Measurements from ENCODE around the gene FLNB.

Gene FLNB

DNA sequence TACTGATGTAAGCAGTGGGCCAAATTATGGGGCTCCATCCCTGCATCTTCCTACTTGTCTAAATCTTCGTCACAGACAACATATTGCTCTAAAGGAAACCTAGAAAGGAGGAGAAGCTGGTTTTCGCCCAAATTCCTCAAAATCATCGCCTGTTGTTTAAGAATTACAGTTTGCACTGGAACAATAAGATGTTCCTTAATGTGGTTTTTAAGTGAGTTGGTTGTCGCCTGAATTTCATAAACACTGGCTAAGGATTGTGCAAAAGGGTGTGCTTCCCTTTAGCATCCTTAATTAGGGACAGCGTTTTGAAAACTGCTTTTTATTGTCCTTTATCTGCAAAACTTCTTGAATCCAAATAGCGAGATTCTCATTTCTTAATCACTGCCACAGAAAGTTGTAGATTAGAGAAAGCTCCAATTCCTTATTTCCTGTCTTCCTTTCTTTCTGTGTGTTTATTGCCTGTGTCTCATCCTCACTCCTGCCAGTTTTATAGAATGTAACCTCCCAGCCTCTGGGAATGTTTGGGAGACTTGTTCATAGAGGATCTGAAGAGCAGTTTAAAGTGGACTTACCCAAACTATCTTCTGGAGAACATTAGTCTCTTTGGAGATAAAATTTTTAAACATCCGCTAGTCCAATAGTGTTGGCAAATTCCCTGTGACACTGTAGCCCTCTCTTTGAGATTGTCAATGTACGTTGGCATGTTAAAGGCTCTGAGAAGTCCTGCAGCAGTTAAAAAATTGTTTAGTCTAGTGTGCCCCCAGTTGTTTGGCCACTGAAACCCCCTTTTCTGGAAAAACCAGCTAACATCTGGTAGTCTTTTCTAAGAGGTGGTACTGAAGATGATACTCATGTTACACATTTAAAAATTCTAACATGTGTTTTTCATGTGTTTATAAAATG, 50.4 kb downstream of the FLNB start:
- no peak for DNase-seq

DNA sequence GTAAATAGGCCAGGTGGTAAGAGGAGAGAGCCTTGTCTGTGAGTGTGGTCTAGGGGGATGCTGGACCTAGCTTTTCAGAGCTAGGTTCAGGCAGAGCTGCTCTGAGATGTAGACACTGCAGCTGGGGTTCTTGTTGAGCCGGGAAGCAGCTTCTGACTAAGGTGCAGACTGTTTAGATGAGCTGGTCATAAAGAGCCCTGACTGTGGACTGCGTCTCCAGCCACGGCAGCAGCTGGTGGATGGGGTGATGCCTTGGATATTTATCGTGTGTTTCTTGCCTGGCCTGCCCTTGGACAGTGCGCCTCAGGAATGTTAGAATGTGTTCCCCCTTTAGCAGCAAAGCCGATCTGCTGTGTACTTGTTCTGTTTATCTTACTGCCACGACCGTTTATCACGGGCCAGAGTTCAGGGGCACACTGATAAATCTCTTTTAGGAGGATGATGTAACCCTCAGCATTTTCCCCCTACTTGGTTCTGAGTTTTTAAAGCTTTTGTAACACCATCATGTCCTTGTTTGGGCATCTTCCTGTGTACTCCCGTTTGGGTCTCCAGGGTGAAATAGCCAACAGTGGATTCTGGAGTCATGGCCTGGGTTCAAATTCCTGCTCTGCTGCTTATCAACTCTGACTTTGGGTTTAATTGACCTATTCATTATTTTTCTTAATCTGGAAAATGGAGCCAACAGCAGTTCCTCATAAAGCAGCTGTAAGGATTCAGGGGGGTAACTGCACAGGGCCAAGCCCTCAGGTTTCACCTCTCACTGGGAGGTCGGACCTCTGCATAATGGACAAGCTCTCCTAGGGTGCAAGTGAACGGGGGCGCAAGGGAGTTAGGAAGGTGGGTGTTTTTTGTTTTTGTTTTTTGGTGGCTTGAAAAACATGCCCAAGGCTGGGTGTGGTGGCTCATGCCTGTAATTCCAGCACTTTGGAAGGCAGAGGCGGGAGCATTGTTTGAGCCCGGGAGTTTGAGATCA, 51.4 kb downstream of the FLNB start:
- DNase-seq, result no peak

DNA sequence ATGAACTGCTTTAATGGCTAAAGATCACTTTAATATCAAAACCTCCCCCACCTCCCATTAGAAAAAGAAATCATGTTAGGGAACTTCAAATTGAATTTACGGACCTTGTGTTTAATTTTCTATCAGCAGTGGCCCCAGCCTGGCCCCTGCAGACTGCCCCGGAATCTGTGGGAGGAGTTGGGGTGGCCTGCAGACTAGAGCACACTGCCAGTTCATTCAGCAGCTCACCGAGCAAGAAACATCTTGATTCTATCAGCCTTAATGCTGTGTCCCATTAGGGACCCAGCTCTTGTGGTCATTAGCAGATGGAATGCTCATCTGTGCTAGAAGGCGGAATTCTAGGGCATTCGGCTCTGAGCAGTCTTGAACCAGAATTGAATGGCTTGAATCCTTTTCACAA, 54.2 kb downstream of the FLNB start:
- no peak for DNase-seq

DNA sequence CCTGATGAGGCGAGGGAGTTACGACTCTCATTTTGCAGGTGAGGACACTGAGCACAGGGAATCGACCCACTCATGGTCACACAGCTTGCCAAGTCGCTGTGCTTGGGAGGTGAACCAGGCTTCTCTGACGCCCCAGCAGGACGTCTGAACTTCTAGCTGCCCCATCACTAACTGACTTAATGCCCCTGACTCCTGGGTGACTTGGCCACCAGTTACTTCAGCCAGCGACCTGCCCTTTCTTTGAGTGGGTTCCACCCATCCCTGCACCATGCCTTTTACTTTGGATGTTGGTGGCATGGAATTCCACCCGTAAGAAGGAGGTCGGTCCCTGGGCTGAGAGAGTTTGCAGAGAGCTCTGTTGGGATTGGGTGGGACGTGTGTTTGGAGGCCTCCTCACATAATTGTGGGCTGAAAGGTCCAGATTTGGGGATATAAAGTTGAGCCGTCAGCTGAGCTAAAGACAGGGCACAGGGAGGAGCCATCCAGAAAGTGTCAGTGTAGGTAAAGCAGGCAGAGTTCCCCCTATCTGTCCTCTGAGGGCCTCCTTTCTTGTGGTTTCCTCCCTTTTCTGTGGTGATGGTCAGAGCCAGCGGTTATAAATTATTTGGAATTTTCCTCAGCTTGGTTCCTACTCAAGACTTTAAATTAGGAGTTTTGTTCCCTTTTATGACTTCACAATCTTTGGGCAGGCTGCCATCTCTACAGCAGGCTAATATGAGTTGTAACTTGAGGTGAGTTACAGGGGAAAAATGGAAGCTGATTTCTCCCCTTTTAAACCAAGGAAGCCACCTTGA, 55.0 kb downstream of the FLNB start:
- no peak for DNase-seq

DNA sequence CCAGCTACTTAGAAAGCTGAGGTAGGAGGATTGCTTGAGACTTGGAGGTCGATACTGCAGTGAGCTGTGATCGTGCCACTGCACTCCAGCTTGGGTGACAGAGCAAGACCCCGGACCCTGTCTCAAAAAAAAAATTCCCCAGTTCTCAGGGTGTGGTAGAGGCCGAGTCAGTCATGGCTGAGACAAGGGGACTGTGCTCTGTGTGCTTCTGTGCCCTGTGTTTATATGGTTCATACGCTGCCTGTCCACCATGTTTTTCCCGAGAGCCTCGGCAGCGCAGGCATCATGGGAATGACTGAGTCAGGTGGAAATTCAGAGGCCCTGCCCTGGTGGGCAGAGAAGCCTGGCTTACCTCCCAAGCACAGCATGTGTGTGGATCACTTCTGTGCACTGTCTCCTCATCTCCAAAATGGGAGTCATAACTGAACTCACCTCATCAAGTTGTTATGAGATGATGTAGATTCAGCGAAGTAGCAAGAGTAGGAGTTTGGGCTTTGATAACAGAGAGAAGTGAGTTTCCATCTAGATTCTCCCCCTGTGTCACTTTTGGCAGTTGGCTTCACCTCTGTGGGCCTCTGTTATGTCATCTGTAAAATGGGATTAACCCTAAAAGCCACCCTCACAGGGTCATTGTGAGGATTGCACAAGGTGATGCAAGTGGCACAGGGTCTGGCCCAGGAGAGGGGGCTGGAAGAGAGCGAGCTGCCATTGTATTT, 56.9 kb downstream of the FLNB start:
- DNase-seq, result no peak

DNA sequence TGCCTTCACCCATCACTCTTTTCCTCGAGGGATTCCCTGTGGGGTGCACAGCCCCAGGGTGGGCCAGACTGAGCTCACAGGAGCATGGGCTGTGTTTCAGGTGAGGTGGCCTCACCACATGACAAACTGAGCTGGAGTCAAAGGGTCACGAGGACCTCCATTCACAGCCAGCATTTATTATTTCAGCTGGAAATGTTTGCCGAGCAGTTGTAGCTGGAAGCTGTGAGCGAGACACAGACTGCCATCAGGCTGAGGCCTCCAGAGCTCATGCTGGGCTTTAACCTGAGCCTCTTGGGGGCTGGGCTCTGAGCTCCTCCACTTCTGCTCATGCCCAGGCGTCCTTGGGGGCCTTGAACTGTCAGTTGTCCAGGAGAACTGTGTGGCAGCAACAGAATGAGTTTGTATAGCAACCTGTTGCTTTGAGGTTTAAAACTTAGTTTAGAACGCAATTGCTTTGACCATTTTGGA, 57.5 kb downstream of the FLNB start:
- no peak for DNase-seq

DNA sequence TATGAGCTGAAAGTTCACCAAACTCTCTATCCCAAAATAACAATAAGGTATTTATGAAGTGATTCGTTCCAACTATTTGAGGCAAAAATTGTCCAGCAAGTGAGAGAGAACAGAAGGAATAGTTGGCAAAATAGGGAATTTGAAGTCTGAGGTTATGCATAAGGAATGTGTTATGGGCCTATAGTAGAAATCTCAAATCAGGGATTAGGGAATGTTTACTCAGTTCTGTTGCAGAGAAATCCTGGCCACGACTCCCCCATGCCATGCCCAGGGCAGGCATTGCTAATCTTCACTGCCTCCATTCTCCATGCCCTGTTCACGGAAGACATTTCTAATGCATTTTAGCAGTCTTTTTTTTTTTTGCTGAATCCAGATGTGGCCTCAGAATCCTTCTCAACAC, 58.6 kb downstream of the FLNB start:
- DNase-seq, result no peak

DNA sequence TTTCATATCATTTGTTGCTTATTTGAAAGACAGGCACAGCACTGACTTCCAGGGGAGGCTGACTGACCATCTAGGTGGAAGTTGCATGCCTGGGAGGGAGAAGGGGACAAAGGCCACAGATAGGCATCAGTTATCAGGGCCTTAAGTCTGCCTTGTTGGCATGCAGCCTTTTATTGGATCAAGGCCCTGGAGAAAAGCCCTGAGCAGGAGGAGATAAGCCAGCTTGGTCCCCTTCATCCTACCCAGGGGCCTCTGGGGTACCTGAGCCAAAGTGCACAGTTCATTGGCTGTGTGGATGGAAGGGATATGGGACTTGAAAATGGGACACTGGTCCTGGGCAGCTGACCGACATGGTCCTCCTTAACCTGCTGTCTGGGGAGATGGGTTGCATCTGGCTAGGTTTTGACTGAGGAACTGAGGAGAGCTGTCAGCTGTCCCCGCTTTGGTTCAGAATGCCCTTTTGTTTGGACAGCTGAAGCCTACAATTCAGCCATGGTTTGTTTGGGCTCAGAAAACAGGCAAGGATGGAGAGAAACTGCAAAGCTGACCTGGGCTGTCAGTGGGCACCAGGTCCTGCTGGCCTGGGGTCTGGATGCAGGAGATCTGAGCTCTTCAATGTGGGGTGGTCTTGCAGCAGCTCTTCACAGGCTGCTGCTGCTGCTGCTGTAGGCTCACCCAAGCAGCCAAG, 60.0 kb downstream of the FLNB start:
- no peak for DNase-seq

DNA sequence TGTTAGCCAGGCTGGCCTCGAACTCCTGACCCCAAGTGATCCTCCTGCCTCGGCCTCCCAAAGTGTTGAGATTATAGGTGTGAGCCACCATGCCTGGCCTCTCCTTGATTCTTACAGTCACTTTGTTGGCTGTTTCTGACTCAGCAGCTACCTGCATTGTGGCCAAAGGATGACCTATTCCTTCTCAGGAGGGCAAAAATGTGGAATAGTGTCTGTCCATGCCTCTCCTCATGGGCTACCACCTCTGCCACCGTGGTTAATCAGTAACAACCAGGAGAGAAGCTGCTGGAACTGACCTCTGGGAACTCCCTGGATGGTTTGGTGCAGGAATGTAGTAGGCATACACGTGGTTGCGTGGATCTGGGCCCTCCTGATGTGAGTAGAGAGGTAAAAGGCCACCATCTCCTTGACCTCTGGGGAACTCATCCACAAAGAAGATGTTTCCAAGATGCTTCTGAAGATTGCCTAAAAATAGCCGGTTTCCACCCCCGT, 63.3 kb downstream of the FLNB start:
- no peak for DNase-seq

DNA sequence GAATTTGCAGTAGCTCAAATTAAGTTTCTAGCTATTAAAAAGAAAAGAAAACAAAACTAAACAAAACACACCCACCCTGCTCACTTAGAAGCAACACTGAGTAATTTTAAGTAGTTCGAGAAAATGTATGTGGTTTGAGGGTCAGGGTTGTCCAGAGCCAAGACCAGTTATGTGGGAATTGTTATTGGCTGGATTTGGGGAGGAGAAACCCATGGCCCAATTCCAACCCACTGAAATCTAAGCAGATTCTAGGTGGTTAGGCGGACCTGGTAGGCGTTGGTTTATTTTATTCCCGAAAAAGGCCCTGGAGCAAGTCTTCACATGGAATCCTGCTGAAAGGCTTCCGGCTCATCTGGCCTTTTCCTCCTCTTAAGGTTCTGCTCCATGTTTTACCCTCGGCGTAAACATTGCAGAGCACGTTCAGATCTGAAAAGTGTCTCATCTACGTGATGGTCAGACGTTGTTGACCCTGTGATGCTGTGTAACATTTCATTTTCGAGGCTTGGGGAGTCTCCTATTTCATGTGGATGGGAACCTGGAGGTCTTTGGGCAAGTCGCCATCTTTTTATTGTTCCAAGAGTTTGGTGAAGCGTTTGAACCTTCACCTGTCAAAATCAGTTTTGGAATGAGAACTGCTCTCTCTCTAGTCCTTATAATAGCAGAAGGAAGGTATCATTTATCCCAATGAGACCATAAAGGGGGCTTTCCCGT, 64.0 kb downstream of the FLNB start:
- no peak for DNase-seq

DNA sequence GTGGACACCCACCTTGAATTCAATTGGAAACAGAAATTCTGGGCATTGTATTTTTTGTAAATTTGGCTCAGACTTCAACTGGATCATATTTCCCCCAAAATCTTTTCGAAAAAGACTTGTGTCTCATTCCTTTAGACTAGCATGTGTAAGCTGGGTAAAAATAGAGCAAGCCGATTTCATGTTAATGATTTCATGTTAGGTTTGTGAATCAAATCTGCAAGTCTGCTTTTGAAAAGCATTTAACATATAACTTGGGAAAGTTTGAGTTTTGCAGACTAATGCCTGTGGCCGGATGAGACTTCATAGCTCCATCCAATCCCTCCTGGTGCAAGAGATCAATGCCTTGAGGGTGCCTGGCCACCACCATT, 64.5 kb downstream of the FLNB start:
- DNase-seq, result no peak

DNA sequence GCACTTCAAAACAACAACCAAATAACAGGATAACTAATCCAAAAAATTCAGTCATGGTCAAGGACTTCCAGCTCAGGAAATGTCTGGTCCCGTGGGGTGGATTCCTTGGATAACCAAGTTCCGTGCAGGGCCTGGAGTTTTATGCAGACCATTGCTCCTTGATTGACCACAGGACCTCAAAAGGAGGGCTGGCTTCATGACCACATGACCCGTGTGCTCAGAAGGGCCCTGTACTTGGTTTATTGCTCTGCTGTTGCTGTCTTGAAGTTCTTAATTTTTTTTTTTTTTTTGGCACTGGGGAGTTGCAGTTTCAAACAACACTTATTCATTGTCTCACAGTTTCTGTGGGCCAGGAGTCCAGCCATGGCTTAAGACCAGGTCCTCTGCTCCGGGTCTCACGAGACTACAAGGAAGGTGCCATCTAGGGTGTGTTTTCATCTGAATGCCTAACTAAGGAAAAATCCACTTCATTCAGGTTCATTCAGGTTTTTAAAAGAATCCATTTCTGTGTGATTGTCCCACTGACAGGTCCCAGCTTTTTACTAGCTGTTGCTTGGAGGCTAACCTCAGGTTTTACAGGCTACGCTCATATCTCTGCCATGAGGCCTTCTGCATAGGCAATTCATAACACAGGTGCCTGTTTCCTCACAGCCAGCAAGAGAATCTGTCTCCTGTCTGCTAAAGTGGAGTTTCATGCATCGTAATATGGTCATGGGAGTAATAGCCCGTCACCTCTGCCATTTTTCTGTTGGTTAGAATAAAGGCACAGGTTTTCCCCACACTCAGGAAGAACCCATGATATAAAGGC, 65.3 kb downstream of the FLNB start:
- DNase-seq, result no peak

DNA sequence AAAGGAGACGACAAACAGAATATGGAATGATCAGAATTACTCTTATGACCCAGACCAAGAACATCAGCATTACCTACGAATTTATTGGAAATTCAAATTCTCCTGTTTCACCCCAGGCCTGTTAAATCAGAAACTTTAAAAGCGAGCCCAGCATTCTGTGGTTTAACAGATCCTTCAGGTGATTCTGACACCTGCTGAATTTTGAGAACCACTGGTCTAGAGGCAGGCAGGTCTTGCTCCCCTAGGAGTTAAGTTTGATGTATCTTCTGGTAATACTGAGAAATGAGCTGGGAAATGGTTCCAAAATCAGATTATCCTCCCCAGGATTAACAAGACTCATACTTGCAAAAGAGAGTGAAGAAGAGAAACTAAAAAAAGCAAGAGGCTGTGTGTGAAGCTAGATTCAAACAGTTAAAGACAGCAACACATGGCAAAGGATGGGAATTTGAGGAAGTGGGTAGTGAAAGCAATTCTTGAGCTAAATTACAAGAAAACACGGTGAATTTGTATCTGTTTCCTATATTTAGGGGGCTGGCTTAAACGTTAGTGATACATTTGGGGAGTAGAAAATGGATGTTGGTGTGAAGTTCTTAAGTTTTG, 66.0 kb downstream of the FLNB start:
- DNase-seq, result no peak

DNA sequence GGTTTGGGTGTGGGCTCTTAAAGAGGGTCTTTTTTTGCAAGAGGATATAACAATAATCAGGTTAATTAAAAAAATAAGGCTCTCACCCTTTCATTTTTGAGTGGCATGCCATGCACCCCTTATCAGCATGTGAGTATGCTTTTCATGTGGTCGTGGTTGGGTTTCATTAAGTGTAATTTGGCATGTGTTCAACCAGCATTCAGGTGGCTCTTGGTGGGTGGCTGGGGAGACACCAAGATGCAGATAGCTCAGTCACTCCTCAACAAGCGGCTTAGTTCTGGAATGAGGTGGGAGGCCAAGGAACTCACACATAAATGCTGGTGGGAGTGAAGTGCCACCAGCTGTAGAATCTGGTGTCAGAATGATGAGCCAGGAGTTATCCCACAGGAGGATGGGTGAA, 66.8 kb downstream of the FLNB start:
- DNase-seq, result peak; percentile 19

DNA sequence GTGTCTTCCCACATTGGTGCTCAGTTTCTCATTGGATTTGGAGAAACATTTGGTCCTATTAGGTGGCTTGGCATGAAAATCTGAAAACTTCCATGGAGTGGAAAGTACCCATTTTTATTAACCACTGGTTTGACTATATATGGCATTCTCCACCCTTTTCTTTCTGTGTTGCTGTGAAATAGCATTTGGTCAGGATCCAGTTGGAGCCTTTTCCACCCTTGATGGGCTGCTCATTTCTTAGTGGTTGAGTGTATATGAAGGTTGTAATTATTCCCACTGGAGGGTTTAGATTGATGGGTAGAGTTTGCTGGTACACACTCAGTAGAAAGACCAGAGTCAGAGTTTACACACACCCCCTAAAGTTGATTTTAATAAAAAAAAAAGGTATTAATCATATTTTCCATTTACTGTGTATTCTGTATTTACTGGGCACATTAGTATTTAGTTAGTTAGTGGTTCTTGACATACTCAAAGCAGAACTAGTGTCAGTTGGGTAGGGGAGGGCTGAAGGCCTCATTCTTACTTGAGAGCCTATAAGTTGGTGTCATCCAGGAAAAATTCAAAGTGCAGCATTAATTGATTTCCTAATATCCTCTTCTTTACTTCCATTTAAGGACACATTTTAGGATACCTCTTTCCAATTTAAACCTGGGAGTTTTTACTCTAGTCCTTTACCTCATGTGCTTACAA, 69.5 kb downstream of the FLNB start:
- no peak for DNase-seq

DNA sequence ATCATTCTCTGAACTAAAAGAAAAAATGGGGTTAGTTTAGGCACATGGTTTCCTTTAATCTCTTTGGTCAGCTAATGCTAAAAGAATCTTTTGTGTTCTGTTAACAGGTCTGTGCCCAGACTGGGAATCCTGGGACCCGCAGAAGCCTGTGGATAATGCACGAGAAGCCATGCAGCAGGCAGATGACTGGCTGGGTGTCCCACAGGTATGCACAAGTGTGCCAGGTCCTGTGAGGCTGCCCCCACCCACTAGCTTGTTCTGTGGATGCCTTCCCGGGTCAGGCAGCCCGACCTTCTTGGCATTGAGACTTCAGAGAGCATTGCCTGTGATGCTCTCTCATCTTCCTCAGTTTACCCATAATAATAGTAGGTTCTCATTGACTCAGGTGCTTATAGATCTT, 70.4 kb downstream of the FLNB start:
- DNase-seq, result no peak

DNA sequence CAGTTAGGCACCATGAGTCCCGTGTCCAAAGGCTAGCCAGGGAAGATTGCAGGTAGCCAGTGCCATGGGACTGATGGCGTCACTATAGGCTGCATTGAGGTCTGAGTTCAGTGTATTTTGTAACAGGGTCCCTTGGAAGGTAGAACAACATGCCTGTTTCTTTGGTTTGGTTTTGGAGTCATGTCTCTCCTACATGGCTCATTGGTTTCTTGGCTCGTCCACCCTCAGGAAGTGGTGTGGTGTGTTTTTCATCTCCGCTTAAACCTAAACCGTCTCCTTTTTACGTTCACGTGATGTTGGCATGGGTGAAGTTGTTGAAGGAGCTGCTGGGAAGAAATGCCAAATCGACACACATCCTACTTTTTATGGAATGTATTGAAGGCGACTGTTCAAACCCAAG, 71.6 kb downstream of the FLNB start:
- no peak for DNase-seq

DNA sequence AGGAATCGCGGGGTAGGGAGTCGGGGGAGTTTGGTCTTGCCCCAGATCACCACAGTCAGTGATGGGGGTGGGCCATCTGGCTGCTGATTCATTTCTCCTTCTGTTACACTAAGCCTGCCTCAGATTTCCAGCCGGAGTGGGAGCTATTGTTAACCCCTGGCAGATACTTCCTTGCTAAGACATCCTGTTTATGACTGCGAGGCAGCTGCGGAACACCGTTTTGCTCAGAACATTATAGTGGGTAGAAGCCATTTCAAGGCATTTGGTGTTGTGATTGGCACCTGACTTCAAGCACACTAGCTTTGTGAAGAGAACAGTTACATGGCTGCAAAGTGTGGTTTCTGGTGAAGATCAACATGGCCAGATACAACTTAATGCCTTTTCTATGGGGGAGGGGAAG, 73.8 kb downstream of the FLNB start:
- DNase-seq, result peak; percentile 62

DNA sequence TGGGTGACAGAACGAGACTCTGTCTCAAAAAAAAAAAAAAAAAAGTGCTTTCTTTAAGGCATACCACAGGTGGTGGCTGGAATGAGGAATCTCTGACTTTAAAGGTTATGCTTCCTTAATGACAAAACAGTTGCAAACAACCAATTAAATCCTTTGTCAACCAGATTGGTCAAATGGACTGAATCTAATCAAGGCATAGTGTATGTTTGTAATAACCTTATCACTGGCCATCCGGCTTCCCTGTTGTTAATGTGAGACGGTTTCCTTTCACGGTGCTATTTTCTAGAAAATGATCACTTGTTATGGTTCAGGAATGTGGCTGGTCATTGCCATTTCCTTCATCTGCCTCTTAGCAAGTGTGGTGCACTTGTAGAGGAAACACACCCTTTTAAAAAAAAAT, 75.9 kb downstream of the FLNB start:
- no peak for DNase-seq

All from CD4-positive, alpha-beta T cell treated with Interleukin-6 for 4 hours (primary cell).